NCI-H1436 (cell line): ENCODE data around the gene ZSCAN20.

Experiments
- DNase-seq: peaks from one replicate; lab custom pipeline; 2025; lab: John Stamatoyannopoulos, UW

Gene ZSCAN20

GRCh38 chr1:33443705-33444180 lies 28.7 kb upstream of the ZSCAN20 start:
- no peak for DNase-seq

DNA sequence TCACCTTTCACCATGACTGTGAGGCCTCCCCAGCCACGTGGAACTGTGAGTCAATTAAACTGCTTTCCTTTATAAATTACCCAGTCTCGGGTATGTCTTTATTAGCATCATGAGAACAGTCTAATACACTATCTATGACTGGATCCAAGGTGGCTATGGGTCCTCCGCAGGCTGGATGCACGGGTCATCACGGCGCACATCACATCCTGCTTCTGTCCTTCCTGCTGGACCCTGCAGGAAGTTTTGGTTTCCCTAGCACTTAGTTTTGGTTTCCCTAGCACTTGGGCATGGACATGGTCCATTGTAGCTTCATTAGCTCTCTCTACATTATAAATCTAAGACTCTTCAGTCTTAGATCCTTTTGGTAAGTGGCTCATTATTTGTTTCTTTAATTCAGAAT lies 27.3 kb upstream of the ZSCAN20 start:
- DNase-seq = no peak

DNA sequence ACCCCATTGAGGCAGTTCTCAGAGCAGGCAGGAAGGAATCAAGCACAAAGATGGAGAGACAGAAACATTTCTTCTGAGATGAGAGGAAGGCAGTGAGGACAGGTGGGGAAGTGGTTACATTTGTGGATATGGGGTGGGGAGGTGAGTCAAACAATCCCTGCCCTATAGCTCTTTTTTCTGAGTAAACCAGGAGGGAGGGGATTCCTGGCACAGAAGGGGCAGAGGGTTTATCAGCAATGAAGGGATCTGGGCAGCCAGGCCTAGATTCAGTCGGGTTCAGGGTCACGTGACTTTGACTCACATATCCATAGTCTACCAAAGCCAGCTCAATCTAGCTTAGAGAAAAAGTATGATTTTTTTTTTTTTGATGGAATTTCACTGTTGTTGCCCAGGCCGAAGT lies 25.9 kb upstream of the ZSCAN20 start:
- DNase-seq = no peak

DNA sequence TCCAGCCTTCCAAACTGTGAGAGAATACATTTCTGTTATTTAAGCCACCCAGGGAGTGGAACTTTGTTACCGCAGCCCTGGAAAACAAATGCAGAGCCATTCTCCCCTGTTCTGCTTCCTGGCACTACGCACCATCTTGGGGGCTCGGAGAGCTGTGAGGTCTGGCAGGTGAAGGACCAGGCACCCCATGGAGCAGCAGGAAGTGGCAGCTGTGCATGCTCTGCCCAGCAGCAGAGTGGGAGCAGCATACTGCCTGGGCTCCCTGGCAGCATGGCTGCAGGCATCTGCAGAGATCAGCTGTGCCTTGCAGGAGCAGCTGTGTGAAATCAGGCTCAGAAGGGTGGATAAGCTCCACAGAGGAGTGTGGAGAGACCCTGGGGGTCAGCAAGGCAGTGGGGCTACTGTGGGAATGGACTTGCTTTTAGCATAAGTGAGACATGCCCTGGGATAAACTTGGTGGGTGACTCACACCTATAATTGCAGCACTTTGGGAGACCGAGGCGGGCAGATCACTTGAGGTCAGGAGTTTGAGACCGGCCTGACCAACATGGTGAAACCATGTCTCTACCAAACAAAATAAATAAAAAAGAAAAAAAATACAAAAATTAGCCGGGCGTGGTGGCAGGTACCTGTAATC lies 17.7 kb upstream of the ZSCAN20 start:
- no peak for DNase-seq

GRCh38 chr1:33455539-33456501 lies 16.6 kb upstream of the ZSCAN20 start:
- peak; percentile 60 for DNase-seq

DNA sequence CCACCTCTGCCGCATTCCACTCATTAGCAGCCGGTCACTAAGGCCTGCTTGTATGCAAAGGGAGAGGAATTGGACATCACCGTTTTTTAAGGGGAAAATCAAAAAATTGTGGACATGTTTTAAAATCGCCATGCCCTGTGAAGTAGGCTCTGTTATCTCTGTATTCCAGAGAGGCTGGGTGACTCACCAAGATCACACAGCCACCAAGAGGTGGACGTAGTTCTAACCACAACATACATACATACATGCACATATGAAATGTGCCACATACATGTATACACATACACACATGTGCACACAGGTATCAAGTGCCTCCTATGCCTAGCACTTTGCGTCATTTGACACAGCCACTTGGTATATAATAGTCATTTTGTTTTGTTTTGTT lies 16.0 kb upstream of the ZSCAN20 start:
- DNase-seq = no peak

DNA sequence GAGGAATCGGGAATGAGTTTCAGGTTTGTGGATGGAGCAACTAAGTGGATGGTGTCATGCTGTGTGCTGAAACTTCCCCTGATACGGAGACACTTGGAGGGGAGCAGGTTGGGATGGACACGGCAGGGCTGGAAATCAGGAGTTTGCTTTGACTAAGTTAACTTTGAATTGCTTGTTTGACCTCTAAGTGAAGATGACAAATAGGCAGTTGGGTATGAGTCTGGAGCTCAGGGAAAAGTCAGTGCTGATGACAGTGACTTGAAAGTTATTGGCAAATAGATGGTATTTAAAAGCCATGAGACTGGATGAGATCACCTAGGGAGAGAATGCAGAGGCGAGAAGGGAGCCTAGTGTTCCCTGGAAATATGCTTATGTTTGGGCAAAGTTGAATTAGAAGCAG lies 12.8 kb upstream of the ZSCAN20 start:
- DNase-seq = no peak

DNA sequence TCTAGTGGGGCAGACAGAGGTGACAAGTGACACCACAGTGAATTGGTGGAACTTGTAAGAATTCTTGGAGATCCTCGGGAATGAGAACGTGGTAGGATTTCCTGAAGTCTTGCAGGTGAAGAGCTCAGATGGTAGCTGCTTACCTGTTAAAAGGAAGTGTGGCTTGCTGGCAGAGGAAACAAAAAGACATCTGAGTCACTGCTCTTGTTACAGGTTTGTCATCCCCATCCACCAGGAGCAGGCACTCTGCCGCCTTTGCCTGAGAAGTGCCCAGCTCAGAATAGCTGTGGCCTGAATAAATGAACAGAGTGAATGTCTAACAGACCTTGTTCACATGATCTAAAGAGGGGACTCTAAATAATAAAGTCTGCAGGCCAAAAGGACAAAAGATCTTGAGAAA lies 12.3 kb upstream of the ZSCAN20 start:
- no peak for DNase-seq

GRCh38 chr1:33460947-33461629 lies 11.4 kb upstream of the ZSCAN20 start:
- no peak for DNase-seq

DNA sequence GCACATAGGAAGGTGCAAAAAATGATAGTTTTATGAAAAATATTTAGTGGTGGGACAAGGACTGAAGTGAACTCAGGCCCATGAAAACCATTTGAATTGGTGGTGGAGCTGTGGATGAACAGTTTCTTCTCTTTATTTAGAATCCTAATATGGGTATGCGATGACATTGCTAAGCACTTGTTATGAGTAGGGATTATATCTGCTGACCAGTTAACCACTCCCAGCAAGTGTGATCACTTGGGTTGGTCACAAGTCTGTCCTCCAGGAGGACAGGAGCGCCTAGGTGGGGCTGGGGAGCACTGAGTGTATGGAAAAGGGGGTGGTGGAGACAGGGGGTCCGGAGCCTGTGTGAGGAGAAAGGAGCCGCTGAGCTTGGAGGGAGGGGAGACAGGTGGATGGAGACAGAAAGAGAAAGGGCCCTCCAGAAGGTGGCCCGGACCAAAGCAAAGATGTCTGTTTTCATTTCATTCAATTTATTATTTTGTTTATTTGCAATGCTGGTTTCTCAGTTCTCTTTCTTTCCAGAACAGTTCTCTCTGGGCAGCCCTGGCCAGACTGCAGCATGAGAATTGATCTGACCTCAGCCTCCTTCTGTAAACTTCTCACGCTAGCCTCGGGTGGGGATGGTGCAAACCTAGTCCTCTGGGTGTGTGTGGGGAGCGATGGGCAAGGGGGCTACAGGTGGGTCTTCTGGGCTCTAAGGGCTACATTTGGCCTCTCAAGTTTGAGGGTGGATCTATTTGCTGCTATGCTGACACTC lies 9.9 kb upstream of the ZSCAN20 start:
- DNase-seq = no peak

DNA sequence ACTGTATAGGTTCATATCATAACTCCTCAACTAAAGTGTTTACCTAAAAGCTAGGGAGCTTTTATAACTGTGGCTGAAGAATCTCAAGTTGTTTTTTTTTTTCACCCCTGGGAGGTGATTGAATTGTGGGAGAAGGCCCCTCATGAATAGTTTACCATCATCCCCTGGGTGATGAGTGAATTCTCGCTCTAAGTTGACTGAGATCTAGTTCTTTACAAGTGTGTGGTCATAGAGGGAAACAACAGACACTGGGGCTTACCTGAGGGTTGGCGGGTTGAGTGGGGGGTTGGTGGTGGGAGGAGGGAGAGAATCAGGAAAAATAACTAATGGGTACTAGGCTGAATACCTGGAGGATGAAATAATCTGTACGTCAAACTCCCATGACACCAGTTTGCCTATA lies 7.9 kb upstream of the ZSCAN20 start:
- DNase-seq = no peak

DNA sequence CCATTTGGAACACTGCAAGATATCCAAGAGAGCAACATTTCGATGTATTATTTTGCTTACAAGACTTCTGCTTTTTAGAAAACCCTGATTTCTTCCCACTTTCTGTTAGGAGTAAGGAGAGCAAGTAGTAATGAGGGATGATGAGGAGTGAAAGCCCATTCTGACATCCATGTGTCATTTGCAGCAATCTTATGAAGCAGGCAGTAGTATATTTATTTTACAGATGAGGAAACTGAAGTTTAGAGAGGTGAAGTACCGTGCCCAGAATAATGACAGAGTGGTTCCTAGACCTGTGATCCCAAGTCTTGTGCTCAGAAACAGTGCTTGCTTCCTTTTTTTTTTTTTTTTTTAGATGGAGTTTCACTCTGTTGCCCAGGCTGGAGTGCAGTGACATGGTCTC lies 7.1 kb upstream of the ZSCAN20 start:
- DNase-seq = no peak

DNA sequence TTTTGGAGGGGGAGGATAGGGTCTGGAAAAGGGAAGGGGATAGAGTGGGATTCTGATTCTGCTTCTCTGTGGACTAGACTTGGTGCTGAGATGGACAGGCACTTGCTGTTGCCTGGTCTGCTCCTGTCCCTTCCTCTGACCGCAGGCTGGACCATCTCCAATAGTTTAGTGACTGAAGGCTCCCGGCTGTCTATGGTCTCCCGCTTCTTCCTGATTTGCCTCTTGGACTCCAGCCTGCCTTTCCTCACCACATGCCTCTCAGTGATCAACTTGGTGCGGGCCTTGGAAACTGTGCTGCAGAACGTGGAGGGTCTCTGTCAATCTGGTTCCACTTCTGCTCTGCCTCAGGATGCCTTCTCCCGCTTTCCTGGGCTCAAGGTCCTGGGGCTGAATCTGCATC lies 6.3 kb upstream of the ZSCAN20 start:
- no peak for DNase-seq

DNA sequence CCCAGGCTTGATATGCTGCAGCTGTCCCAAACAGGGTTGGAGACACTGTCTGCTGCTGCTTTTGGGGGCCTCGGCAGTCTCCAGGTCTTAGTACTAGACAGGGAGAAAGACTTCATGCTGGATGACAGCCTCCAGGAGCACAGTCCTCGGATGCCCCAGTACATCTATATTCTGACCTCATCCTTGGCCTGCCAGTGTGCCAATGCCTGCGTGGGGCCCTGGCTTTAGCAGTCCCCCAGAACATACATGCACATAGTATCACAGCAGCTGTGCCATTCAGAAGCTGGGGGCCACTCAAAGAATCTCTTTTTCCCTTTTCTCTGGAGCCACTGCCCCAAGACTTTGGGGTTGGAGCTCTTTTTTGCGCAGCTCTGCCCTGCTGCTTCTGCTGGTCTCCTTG lies 4.4 kb upstream of the ZSCAN20 start:
- no peak for DNase-seq

DNA sequence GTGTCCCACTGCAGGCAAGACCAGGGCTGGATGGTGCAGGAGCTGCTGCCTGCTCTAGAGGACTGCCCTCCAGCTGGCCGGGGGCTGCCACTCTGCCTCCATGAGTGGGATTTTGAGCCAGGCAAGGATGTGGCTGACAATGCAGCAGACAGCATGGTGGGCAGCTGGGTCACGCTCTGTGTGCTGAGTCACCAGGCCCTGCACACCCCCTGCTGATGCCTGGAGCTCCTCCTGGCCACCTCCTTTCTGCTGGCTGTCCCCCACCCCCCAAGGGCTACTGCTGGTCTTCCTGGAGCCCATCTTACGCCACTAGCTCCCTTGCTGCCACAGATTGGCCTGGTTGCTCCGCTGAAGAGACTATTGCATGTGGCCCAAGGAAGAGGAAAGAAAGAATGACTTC lies 3.9 kb upstream of the ZSCAN20 start:
- DNase-seq = no peak

DNA sequence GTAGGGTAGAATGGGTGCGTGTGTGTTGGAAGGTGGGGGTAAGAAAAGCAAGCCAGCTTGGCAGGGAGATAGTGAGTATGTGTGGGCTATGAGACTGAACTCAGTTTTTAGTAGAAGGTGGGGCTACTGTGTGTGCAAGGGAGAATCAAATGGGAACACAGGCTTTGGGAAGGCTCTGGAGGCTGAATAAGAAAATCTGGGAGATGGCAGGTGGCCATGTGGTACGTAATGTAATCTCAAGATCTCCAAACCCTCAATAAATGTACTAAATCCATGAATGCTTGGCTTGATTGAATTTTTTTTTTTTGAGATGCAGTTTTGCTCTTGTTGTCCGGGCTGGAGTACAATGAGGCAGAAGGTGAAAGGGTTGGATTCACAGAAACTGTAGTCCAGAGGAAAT lies 3.5 kb upstream of the ZSCAN20 start:
- no peak for DNase-seq

GRCh38 chr1:33469691-33470090 lies 2.8 kb upstream of the ZSCAN20 start:
- DNase-seq = no peak

GRCh38 chr1:33470495-33471012 lies 1.9 kb upstream of the ZSCAN20 start:
- peak; percentile 83 for DNase-seq

DNA sequence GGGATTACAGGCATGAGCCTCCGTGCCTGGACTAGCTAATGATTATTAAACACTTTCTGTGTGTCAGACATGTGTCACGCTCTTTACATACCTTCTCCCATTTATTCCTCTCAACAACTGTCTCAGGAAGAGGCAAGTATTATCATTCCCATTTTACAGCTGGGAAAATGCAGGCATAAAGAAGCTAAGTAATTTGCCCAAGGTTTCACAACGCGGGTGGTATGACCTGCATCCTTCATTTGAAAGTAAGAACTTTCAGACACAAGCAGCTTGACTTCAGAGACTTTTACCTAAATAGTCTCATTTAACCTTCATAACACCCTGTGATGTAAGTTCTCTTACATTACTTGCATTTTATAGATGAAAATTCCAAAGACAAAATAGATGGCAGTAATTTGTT lies 1.0 kb upstream of the ZSCAN20 start:
- no peak for DNase-seq

- no peak for DNase-seq
Observed at GRCh38 chr1:33473900-33474299, 1.5 kb downstream of the ZSCAN20 start.

DNA sequence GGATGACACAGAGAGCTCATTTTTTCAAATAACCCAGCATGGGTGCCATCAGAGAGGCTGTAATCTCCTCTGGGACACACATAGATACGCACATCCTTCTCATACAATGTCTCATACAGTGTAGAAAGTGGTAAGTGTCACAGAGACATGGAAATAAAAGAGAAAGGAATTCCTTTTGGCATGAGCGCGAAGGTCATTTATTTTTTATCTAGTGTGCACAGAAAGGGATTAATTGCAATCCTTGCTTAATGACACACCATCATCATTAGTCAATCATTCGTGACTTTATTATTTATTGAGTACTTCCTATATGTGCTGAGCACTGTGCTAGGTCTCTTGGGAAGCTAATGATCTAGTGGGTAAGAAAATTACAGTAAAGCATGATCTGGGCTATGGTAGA lies 5.0 kb downstream of the ZSCAN20 start:
- no peak for DNase-seq

DNA sequence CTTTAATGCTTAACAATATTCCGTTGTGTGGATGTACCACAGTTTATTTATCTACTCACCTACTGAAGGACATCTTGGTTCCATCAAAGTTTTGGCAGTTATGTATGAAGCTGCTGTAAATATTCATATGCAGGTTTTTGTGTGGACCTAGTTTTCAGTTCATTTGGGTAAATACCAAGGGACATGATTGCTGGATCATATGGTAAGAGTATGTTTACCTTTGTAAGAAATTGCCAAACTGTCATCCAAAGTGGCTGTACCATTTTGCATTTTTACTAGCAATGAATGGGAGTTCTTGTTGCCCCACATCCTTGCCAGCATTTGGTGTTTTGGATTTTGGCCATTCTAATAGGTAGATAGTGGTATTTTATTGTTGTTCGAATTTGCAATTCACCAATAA lies 10.0 kb downstream of the ZSCAN20 start:
- DNase-seq = no peak
